ENCODE data around the gene CELA1.

Gene CELA1

GRCh38 chr12:51346581-51346980 is at the start of gene CELA1:
CELA1 (minus strand) TSS chr12:51346679; CDS start chr12:51346638, 41 bp downstream.
- DNase-seq = no peak

- DNase-seq = no peak
These were observed 49.1 kb upstream of the CELA1 start for GRCh38 chr12:51395283-51396230.

- DNase-seq = no peak
These were observed 47.4 kb upstream of the CELA1 start for GRCh38 chr12:51393676-51394545.

GRCh38 chr12:51392556-51393237 is 46.2 kb upstream of the CELA1 start:
- peak; percentile 49 for DNase-seq

DNA sequence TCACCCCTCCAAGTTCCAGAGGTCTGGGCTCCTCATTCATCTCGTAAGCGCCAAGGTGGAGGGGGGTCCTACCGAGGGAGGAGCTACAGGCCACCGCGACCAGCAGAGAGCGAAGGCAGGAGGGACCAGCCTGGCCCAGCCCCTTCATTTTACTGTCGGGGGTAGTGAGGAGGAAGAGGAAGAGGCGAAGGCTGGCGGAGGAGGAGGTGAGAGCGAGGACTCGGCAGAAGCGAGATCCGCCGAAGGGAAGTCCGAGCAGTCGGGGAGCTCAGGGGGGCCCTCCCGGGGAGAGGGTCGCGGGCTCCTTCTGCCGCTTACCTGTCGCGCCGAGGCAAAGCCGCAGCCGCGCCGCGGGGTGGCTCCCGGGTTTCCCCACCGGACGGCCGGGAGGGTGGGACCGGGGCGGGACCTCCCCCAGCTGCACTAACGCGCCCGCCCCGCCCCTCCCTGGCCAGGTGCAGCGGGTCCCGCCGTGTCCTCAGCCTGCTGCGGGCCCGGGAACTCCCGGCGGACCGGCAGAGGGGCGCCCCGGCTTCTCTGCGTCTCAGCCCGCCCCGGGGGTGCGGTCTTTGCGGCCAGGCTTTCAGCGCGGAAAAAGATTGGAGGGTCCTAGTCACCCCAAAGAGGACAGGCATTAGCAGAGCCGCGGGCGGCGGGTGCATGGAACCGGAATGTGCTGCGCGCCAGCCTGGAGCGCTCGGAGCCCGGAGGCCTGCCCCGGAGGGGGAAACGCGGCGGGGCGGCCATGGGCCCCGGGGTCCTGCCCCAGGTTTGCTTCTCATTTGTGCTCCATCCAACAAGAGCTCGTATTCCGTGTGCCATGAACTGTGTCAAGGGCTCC is 45.0 kb upstream of the CELA1 start, which contains the start of gene GALNT6:
GALNT6 (minus strand) TSS at position 124 of the 841 bp plus-strand sequence. CDS start 11,625 bp downstream, outside the sequence.
- DNase-seq = peak; percentile 49

DNA sequence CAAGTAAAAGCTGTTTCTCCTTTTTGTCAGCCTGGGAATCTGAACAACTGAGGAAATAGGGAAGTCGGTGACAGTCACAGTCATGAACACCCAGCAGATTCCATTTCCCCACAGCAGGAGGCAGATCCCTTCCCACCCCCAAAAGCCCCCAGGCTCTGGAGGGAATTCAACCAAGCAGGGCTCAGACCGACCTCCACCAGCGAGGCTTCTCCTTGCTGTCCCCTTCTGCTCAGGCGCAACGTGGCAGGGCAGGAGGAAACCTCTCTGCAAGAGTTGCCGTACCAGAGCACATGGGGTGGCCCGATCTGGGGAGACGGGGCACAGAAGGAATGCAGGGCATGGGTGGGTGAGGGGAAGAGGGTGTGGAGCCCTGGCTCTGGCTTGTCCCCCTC is 44.4 kb upstream of the CELA1 start:
- DNase-seq = peak; percentile 49

DNA sequence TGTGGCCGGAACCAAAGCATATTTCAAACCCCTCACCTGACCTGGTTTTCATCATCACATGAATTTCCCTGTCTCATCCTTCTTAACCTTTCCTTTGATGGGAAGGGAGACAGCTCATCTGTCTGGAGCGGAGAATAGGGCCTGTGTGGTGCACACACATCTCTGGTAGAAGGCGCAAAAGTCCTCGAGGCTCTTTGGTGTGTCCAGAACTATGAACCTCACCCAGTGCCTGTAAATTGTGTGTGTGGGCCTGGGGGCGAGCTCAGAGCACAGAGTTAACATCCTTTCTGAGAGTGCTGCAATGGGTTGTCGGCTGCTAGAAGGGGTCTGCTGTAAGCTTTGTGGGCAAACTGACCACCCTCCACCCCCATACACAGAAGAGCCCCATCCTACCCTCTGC is 44.0 kb upstream of the CELA1 start:
- no peak for DNase-seq

DNA sequence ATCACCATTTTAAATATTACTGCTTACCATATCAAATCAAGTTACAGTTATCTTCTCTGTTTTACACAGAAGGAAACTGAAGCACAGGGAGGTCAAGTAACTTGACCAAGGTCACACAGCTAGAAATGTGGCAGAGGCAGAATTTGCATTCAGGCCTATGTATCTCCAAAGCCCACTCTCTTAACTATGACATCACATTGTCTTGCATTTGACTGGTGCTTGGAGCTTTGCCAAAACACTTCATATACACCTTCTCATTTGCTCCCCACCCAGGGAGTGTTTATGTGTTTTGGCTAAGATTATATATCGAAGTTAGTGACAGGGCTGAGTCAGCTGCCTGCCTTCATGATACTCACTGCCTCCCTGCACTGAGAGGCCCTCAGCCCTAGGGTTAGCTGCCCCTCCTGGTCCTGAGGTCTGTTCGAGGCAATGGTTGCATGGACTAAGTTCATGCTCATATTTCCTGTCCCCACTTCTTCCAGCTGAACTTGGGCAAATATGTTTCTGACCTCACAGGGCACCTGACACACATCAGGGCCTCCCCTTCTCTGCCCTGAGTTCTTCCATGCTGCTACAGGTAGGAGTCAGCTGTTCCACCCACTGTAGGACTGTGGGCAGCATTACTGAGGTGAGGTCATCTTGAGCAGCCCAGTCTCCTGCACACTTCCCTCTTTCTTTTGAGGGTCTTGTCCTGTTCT is 43.0 kb upstream of the CELA1 start:
- DNase-seq = no peak

DNA sequence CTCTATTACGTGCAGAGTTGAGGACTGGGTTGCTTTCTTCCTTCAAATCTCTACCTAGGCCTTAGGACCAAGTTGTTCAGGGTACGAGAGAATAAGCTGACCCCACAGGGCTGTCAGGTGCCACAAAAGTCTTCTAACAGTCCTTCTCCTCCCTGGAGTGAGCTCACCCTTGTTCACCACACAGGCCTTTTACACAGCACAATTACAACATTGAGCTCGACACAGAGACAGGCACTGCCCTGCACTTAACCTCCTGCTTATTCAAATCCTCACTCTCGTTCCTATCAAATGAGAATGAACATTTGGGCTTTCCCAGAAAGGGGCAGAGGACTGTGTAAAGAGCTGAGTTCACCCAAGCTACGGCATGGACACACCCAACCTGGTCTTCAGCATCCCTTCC is 42.4 kb upstream of the CELA1 start:
- DNase-seq = no peak

GRCh38 chr12:51388069-51388799 is 41.8 kb upstream of the CELA1 start:
- no peak for DNase-seq

GRCh38 chr12:51386351-51386750 is 39.9 kb upstream of the CELA1 start:
- no peak for DNase-seq

DNA sequence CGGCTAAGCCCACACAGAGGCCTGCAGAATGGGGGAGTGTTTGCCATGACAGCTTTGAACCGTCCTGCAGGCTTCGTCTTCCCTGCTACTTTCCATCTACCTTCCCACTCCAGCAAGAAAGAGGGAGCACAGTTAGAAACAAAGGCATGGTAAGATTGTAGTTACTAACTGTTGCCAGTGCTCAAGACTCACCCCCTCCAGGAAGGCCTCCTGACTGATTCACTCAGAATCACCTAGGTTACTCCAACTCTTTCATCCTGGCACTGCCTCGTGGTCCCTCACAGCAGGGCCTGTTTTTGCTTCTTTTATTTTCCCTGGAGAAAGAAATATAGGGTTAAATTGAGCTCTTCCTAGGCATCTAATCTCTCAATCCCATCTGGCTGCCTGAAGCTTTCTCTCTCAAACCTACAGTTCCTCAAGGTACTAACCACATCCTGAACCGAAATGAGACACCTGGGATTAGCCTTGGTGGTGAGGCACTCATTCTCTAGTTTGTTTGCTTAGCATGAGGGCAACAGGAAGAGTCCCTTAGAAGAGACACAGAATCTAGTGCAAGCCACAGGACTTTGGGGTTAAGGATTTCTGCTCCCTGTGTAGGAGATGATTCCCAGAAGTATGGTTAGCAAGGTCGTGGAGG is 36.9 kb upstream of the CELA1 start:
- peak; percentile 38 for DNase-seq

- DNase-seq = no peak
These were observed 35.7 kb upstream of the CELA1 start for GRCh38 chr12:51382173-51382572.

DNA sequence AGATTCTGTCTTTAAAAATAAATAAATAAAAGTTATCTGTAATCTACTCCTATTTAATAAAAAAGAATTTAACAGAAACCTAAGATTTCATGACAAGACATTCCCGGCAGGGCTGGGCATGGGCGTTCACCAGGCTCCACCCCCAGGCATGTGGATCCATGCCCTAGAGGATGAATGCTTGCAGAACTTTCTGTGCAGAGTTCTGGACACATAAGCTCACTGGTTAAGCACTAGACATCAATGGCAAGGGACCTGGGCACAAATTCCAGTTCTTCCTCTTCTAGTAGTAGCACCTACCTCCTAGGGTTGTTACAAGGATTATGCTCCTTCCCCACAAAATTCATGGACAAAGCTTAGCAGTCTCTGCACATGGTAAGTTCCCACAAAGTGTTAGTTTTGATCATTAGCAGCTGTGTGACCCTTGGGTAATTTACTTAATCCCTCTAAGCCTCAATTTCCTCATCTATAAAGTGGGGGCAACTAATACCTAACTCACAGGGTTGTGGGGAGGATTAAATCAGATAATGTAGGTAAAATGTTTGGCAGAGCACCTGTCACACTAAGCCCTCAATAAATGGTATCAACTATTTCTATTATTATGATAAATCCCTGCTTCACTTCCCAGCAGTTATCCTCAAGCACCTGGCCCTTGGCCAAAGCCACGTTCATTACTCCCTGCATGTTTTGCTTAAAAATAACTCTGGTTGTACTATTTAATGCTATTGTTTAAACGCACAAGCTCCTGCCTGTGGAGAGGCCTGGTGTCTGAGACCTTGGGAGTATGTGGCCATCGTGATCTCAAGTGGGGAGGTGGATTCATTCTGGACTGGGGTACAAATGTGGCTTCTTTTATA is 35.0 kb upstream of the CELA1 start:
- DNase-seq = peak; percentile 87

DNA sequence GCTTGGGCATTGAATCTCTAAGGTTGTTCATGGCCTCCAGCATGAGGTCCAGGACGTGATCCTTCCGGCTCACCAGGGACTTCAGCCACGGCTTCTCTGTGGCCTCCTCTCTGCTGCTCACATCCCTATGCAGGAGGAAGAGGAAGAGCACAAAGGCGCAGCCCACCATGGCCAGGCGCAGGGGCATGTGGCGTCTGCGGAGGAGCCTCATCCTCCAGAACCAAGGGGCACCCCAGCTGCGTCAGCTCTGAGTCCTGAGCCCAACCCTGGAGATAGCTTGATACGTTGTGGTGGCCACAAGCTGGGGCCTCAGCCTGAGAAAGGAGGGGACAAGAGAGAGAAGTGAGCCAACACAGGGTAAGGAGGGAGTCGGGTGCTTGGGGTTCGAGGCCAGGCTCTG is 33.1 kb upstream of the CELA1 start:
- DNase-seq = no peak

- no peak for DNase-seq
These were observed 32.3 kb upstream of the CELA1 start for GRCh38 chr12:51378749-51379148.

GRCh38 chr12:51377099-51377984 is 30.9 kb upstream of the CELA1 start:
- no peak for DNase-seq

GRCh38 chr12:51374856-51375255 is 28.4 kb upstream of the CELA1 start:
- DNase-seq = no peak

Measured in NCI-H82 (cell line).